ENCODE results near the gene C9orf152. TPM values are rescaled to one million over a fixed set of nuclear protein-coding genes. Genes with fewer than 3 reads are reported as not detected.

Gene C9orf152
- total and polyA plus RNA-seq, 4 donors = 0.08 to 0.29 (median 0.20) TPM; not detected in 1

DNA sequence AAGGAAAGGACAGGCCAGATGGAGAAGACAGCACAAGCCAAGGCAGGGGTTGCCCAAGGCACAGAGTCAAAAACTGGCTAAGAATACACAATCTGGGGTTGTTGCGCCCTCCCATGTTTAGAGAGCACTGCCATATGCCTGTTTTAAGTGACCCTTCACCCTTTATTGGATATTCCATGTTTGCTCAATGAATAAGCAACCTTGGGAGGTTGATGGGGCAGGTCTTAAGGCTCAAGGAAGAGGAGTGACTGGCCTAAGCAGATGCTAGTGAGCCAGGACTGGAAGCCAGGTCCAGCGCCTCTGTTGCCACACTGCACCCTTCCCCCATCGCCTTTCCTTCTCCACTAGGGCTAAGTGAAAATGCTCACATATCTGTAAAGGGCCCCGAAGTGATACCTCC lies 41.6 kb upstream of the C9orf152 start (continued):
- TF ChIP-seq, protein P1, sequence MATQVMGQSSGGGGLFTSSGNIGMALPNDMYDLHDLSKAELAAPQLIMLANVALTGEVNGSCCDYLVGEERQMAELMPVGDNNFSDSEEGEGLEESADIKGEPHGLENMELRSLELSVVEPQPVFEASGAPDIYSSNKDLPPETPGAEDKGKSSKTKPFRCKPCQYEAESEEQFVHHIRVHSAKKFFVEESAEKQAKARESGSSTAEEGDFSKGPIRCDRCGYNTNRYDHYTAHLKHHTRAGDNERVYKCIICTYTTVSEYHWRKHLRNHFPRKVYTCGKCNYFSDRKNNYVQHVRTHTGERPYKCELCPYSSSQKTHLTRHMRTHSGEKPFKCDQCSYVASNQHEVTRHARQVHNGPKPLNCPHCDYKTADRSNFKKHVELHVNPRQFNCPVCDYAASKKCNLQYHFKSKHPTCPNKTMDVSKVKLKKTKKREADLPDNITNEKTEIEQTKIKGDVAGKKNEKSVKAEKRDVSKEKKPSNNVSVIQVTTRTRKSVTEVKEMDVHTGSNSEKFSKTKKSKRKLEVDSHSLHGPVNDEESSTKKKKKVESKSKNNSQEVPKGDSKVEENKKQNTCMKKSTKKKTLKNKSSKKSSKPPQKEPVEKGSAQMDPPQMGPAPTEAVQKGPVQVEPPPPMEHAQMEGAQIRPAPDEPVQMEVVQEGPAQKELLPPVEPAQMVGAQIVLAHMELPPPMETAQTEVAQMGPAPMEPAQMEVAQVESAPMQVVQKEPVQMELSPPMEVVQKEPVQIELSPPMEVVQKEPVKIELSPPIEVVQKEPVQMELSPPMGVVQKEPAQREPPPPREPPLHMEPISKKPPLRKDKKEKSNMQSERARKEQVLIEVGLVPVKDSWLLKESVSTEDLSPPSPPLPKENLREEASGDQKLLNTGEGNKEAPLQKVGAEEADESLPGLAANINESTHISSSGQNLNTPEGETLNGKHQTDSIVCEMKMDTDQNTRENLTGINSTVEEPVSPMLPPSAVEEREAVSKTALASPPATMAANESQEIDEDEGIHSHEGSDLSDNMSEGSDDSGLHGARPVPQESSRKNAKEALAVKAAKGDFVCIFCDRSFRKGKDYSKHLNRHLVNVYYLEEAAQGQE (IDR thresholded peaks at IDR 0.05) = no peak
- no peak for TF ChIP-seq RXRA (IDR thresholded peaks at IDR 0.05)
- no peak for TF ChIP-seq HNF4G (IDR thresholded peaks at IDR 0.05)
- TF ChIP-seq, protein P2, sequence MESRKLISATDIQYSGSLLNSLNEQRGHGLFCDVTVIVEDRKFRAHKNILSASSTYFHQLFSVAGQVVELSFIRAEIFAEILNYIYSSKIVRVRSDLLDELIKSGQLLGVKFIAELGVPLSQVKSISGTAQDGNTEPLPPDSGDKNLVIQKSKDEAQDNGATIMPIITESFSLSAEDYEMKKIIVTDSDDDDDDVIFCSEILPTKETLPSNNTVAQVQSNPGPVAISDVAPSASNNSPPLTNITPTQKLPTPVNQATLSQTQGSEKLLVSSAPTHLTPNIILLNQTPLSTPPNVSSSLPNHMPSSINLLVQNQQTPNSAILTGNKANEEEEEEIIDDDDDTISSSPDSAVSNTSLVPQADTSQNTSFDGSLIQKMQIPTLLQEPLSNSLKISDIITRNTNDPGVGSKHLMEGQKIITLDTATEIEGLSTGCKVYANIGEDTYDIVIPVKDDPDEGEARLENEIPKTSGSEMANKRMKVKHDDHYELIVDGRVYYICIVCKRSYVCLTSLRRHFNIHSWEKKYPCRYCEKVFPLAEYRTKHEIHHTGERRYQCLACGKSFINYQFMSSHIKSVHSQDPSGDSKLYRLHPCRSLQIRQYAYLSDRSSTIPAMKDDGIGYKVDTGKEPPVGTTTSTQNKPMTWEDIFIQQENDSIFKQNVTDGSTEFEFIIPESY (IDR thresholded peaks at IDR 0.05) = no peak
- TF ChIP-seq GABPA (IDR thresholded peaks at IDR 0.05 in 1 of 2, conservative IDR thresholded peaks at IDR 0.05 in 1 of 2) = no peak

DNA sequence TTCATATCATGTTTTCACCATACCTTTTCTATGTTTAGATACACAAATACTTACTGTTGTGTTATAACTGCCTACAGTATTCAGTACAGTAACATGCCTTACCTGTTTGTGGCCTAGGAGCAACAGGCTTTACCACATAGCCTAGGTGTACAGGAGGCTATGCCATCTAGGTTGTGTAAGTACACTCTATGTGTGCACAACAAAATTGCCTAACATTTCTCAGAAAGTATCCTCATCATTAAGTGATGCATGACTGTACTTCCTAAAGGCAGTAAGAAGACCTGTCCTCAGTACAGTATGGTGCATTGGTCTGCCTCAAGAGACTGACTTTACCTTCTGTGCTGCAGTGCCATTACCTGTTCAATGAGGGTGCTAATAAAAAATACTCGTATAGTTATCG lies 40.4 kb upstream of the C9orf152 start:
- TF ChIP-seq TAF1 (conservative IDR thresholded peaks at IDR 0.05) (no peak), JUND (IDR thresholded peaks at IDR 0.05) (no peak), NR2F2 (IDR thresholded peaks at IDR 0.05) (no peak), FOXA2 (IDR thresholded peaks at IDR 0.05) (no peak), HNF4G (IDR thresholded peaks at IDR 0.05) (no peak), GABPA (IDR thresholded peaks at IDR 0.05 in 1 of 2, conservative IDR thresholded peaks at IDR 0.05 in 1 of 2) (no peak), YY1 (IDR thresholded peaks at IDR 0.05) (no peak), SP1 (IDR thresholded peaks at IDR 0.05) (no peak), RXRA (IDR thresholded peaks at IDR 0.05) (peak in 1 of 2 donors; percentile 12), HNF4A (conservative IDR thresholded peaks at IDR 0.05) (peak in 1 of 2 donors; percentile 22)
- TF ChIP-seq, protein P3, sequence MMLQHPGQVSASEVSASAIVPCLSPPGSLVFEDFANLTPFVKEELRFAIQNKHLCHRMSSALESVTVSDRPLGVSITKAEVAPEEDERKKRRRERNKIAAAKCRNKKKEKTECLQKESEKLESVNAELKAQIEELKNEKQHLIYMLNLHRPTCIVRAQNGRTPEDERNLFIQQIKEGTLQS (IDR thresholded peaks at IDR 0.05) = no peak
- TF ChIP-seq, protein P1 (IDR thresholded peaks at IDR 0.05) = no peak
- TF ChIP-seq, protein P2 (IDR thresholded peaks at IDR 0.05) = no peak
- TF ChIP-seq, protein P4, sequence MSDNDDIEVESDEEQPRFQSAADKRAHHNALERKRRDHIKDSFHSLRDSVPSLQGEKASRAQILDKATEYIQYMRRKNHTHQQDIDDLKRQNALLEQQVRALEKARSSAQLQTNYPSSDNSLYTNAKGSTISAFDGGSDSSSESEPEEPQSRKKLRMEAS (IDR thresholded peaks at IDR 0.05) = no peak
- 70% methylated on average over 2 of the region's 2 CpGs for WGBS
- Histone ChIP-seq H3K27me3 (ENCODE audit: control insufficient read depth in 4 of 4, insufficient read depth in 4 of 4, low read length in 3 of 4) (no peaks in the 10 kb centered on the region), H3K9ac (ENCODE audit: low read depth in 1 of 2, low read length in 2 of 2) (no peak overlapping the region), H3K36me3 (ENCODE audit: control insufficient read depth in 4 of 4, insufficient read depth in 3 of 4, low read depth in 1 of 4, low read length in 3 of 4) (peaks cover 2 to 26% (median 13%) of the 10 kb centered on the region in 4 donors), H3K4me3 (ENCODE audit: low read depth in 1 of 3, low read length in 3 of 3) (no peak overlapping the region), H3K4me1 (ENCODE audit: control insufficient read depth in 4 of 4, insufficient read depth in 4 of 4, low read length in 3 of 4) (peaks cover 0 to 7% (median under 1%) of the 10 kb centered on the region in 4 donors), H3K9me3 (ENCODE audit: control insufficient read depth in 4 of 4, low read length in 3 of 4) (no peaks in the 10 kb centered on the region), H3K27ac (ENCODE audit: low read depth in 1 of 2, low read length in 2 of 2) (no peak overlapping the region)
- DNase-seq (ENCODE audit: low spot score) = no peak
